Hepatocyte (in vitro differentiated cells): ENCODE measurements around the gene SLC30A7.

Experiments
- EZH2 ChIP-seq: fragments of 200-600 bp; sonication (generic); IDR thresholded peaks from 2 replicates; pipeline ENCODE4 v1.6.1; 2016; ENCODE audit warnings: antibody characterized with exemption, mild to moderate bottlenecking, borderline replicate concordance
- EZH2phosphoT487 ChIP-seq: fragments of 200-600 bp; sonication (generic); IDR thresholded peaks from one replicate; pipeline ENCODE4 v1.6.1; 2018; ENCODE audit warnings: antibody characterized with exemption, mild to moderate bottlenecking, low read depth, moderate library complexity; ENCODE audit not compliant: unreplicated experiment, severe bottlenecking
- TF ChIP-seq, protein P1 (sequence below): fragments of 200-600 bp; sonication (generic); IDR thresholded peaks from 2 replicates; pipeline ENCODE4 v1.5.1; 2016; ENCODE audit warnings: antibody characterized with exemption, mild to moderate bottlenecking; ENCODE audit not compliant: poor library complexity

DNA sequence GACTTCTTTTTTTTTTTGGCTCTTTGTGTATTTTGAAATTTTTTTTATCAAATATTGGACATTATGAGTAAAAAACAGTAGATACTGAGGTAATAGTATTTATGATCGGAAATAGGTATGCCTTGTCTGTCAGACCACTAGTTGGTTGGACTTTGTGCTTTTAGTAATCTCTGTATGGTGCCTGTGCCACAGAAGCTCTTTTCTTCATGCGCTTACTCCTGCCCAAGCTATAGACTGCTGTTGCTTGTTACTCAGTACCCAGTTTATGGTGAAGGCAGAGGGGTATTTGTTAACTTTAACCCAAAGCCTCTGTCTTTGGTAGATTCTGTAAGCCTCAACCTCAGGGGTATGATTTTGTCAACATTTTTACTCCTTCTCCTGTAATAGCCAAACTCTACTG lies 8.6 kb downstream of the SLC30A7 start:
- TF ChIP-seq, protein P1, sequence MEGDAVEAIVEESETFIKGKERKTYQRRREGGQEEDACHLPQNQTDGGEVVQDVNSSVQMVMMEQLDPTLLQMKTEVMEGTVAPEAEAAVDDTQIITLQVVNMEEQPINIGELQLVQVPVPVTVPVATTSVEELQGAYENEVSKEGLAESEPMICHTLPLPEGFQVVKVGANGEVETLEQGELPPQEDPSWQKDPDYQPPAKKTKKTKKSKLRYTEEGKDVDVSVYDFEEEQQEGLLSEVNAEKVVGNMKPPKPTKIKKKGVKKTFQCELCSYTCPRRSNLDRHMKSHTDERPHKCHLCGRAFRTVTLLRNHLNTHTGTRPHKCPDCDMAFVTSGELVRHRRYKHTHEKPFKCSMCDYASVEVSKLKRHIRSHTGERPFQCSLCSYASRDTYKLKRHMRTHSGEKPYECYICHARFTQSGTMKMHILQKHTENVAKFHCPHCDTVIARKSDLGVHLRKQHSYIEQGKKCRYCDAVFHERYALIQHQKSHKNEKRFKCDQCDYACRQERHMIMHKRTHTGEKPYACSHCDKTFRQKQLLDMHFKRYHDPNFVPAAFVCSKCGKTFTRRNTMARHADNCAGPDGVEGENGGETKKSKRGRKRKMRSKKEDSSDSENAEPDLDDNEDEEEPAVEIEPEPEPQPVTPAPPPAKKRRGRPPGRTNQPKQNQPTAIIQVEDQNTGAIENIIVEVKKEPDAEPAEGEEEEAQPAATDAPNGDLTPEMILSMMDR: no peak
- TF ChIP-seq EZH2: no peak
- no peak for TF ChIP-seq EZH2phosphoT487
